Keratinocyte (primary cell): Measurements from ENCODE around the gene DPH7. TPM values are rescaled to one million over a fixed set of nuclear protein-coding genes. Genes with fewer than 3 reads are reported as not detected.
"Not testable (repeated sequence)": the region's sequence is repeated elsewhere in the genome, so short reads cannot be mapped to it uniquely, and the experiment has no call there.

Source experiments
- DNase-seq: peaks from one replicate; pipeline ENCODE4 v3.0.0-alpha.2; 2011; ENCODE audit warnings: low read depth, missing footprints, low spot score
- FAIRE-seq: peaks from 2 replicates; lab custom pipeline; 2011; peaks lifted over from hg19 to GRCh38; lab: Jason Lieb, UNC
- H2AFZ ChIP-seq: 2 replicates; pipeline ENCODE4 v1.6.0; 2012; ENCODE audit warnings: low read length, control low read depth, inconsistent platforms; ENCODE audit not compliant: control insufficient read depth
- H3K27ac ChIP-seq: 2 replicates; pipeline ENCODE4 v1.5.1; 2011; ENCODE audit warnings: low read length; ENCODE audit not compliant: control insufficient read depth, insufficient read depth
- H3K27me3 ChIP-seq: 3 replicates; pipeline ENCODE4 v1.6.0; 2011; ENCODE audit warnings: low read length; ENCODE audit not compliant: control insufficient read depth, insufficient read depth; ENCODE audit errors: extremely low read depth
- H3K36me3 ChIP-seq, 2 experiments: 2 replicates in 1 of 2; 3 replicates in 1 of 2; pipeline ENCODE4 v1.5.1; 2011; ENCODE audit warnings: low read length in 2 of 2, mild to moderate bottlenecking in 1 of 2; ENCODE audit not compliant: control insufficient read depth in 2 of 2, insufficient read depth in 2 of 2; ENCODE audit errors: extremely low read depth in 1 of 2
- H3K4me1 ChIP-seq: 3 replicates; pipeline ENCODE4 v1.5.1; 2011; ENCODE audit warnings: low read length; ENCODE audit not compliant: control insufficient read depth, insufficient read depth; ENCODE audit errors: extremely low read depth
- H3K4me2 ChIP-seq: 3 replicates; pipeline ENCODE4 v1.6.0; 2011; ENCODE audit warnings: low read depth, low read length; ENCODE audit not compliant: control insufficient read depth, insufficient read depth; ENCODE audit errors: extremely low read depth
- H3K4me3 ChIP-seq, 3 experiments: fragments of 200-600 bp in 1 of 3; sonication (generic) in 1 of 3; 2 replicates in 2 of 3; 3 replicates in 1 of 3; pipeline ENCODE4 v1.5.1; 2011 to 2016; ENCODE audit warnings: low read length in 3 of 3, mild to moderate bottlenecking in 3 of 3, control low read depth in 2 of 3, inconsistent platforms in 1 of 3, low read depth in 1 of 3, mixed read lengths in 1 of 3, mixed run types in 1 of 3, moderate library complexity in 1 of 3; ENCODE audit not compliant: control insufficient read depth in 2 of 3, insufficient read depth in 2 of 3; ENCODE audit errors: extremely low read depth in 1 of 3
- H3K79me2 ChIP-seq: 2 replicates; pipeline ENCODE4 v1.6.0; 2012; ENCODE audit warnings: low read length; ENCODE audit not compliant: control insufficient read depth, insufficient read depth
- H3K9ac ChIP-seq: 3 replicates; pipeline ENCODE4 v1.6.0; 2011; ENCODE audit warnings: low read length; ENCODE audit not compliant: control insufficient read depth, insufficient read depth; ENCODE audit errors: extremely low read depth
- H3K9me1 ChIP-seq: 3 replicates; pipeline ENCODE4 v1.6.0; 2011; ENCODE audit warnings: low read length; ENCODE audit not compliant: control insufficient read depth, insufficient read depth; ENCODE audit errors: extremely low read depth
- H3K9me3 ChIP-seq: 2 replicates; pipeline ENCODE4 v1.5.1; 2012; ENCODE audit warnings: low read depth, low read length; ENCODE audit not compliant: control insufficient read depth
- H4K20me1 ChIP-seq: 3 replicates; pipeline ENCODE4 v1.6.0; 2011; ENCODE audit warnings: low read length; ENCODE audit not compliant: control insufficient read depth, insufficient read depth; ENCODE audit errors: extremely low read depth
- CTCF ChIP-seq, 3 experiments: IDR thresholded peaks in 1 of 3; conservative IDR thresholded peaks in 1 of 3; optimal IDR thresholded peaks in 1 of 3; 2 replicates in 2 of 3; 3 replicates in 1 of 3; pipeline versions ENCODE3 to v1.5.1; 2011; ENCODE audit warnings: low read length in 3 of 3, mild to moderate bottlenecking in 3 of 3, moderate library complexity in 2 of 3, control low read depth in 1 of 3, inconsistent platforms in 1 of 3; ENCODE audit not compliant: insufficient read depth in 2 of 3; ENCODE audit errors: extremely low read depth in 1 of 3
- EZH2 ChIP-seq: IDR thresholded peaks from one replicate; pipeline ENCODE4 v1.6.1; 2012; ENCODE audit warnings: inconsistent platforms, mild to moderate bottlenecking, low read length, moderate library complexity
- dilution Hi-C: fragments of 300-500 bp; cut with MboI; formaldehyde crosslinking; loops from one replicate; pipeline ENCODE4 v1.7.0; 2020; ENCODE audit warnings: low sequenced_read_pairs; ENCODE audit not compliant: extremely low pct_ligation_motif_present
- polyA plus RNA-seq, 5 experiments: library from polyadenylated mRNA; depleted of rRNA in 3 of 5; stranded (reverse) in 3 of 5; stranded (forward) in 1 of 5; unstranded in 1 of 5; fragments of >200 nt; gene quantifications; 1 replicate in 1 of 5; 2 replicates in 3 of 5; 3 replicates in 1 of 5; pipeline versions ENCODE4 v1.2.1 to v1.2.3, GENCODE V29; 2011 to 2012; ENCODE audit warnings: missing spikeins in 2 of 5, low read depth in 1 of 5, low replicate concordance in 1 of 5

The DPH7 gene
- polyA plus RNA-seq, 1 donor (not counting 4 experiments of a cell fraction or from before 2014, with no cell fraction given): 25.3 TPM

- DNase-seq (no peak), FAIRE-seq (no peak)
- no peaks in the 10 kb centered on the region for H3K9me1 ChIP-seq
- H3K27me3 ChIP-seq: no peaks in the 10 kb centered on the region
- no peak overlapping the region for H3K4me2 ChIP-seq
- H3K9me3 ChIP-seq: no peaks in the 10 kb centered on the region
- H3K79me2 ChIP-seq: no peaks in the 10 kb centered on the region
- no peak overlapping the region for H3K27ac ChIP-seq
- dilution Hi-C loops: no loop called here
- no peaks in the 10 kb centered on the region for H3K4me1 ChIP-seq
- H3K4me3 ChIP-seq: no peak overlapping the region
- H3K9ac ChIP-seq: no peak overlapping the region
- TF ChIP-seq EZH2 (no peak), CTCF (optimal IDR thresholded peaks at IDR 0.05 in 1 of 3, IDR thresholded peaks at IDR 0.05 in 1 of 3, conservative IDR thresholded peaks at IDR 0.05 in 1 of 3; ENCODE audit: extremely low read depth in 1 of 3, insufficient read depth in 2 of 3, low read length in 3 of 3) (no peak)
- H2AFZ ChIP-seq: no peak overlapping the region
- no peaks in the 10 kb centered on the region for H3K36me3 ChIP-seq
- no peaks in the 10 kb centered on the region for H4K20me1 ChIP-seq
These were observed 57.9 kb downstream of the DPH7 start for GRCh38 chr9:137520614-137521404.

- FAIRE-seq (no peak), DNase-seq (no peak)
- Histone ChIP-seq H3K4me2 (no peak overlapping the region), H3K36me3 (no peaks in the 10 kb centered on the region), H3K9me1 (no peaks in the 10 kb centered on the region), H3K9me3 (no peaks in the 10 kb centered on the region), H4K20me1 (no peaks in the 10 kb centered on the region), H3K27me3 (no peaks in the 10 kb centered on the region), H3K4me3 (no peak overlapping the region), H3K9ac (no peak overlapping the region), H3K27ac (no peak overlapping the region), H3K4me1 (no peaks in the 10 kb centered on the region), H2AFZ (no peak overlapping the region), H3K79me2 (no peaks in the 10 kb centered on the region)
- dilution Hi-C loops: no loop called here
- TF ChIP-seq EZH2: no peak
- TF ChIP-seq CTCF (optimal IDR thresholded peaks at IDR 0.05 in 1 of 3, IDR thresholded peaks at IDR 0.05 in 1 of 3, conservative IDR thresholded peaks at IDR 0.05 in 1 of 3; ENCODE audit: extremely low read depth in 1 of 3, insufficient read depth in 2 of 3, low read length in 3 of 3): no peak
These were observed 59.2 kb downstream of the DPH7 start for GRCh38 chr9:137519553-137519952.

- H3K27ac ChIP-seq, H3K9ac ChIP-seq, FAIRE-seq, H3K9me3 ChIP-seq, dilution Hi-C loops, H4K20me1 ChIP-seq, H3K79me2 ChIP-seq, H2AFZ ChIP-seq, DNase-seq, H3K4me2 ChIP-seq, H3K4me3 ChIP-seq, H3K4me1 ChIP-seq, H3K27me3 ChIP-seq, H3K36me3 ChIP-seq, H3K9me1 ChIP-seq: not testable (repeated sequence)
These were observed 59.9 kb downstream of the DPH7 start for GRCh38 chr9:137518661-137519459.
